Measurements from ENCODE around the gene BCAS3. TPM values are rescaled to one million over a fixed set of nuclear protein-coding genes. Genes with fewer than 3 reads are reported as not detected.

The BCAS3 gene
- total RNA-seq, 1 donor from 2014 or later = 44.8 TPM

DNA sequence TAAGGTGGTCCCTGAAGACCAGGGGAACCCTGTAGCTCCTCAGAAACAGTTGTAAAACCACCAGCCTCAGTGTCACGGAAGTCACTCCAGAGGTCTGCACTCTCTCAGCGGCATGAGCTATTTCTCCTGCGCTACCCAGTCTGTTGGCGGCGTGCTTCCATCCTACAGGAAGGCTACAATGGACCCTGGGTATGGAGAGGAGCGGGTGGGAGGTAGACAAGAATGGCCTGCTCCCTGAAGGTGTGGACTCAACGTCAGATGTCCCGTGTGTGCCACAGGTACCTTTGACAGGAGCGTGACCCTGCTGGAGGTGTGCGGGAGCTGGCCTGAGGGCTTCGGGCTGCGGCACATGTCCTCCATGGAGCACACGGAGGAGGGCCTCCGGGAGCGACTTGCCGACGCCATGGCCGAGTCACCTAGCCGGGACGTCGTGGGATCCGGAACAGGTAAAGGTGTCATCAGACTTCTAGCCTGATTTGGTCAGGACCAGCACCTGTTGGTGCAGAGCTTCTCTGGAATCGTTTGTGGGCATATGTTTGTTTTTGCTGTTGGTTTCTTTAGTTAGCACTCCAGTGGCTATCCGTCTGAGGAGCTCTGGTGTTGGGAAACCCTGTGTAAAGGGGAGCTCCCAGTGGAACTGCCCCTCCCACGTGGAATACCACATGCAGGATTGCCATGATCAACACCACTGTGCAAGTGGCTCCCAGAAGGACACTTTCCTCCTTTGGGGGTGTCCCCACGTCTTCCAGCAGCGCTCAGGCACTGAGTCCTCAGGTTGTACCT is 690.6 kb downstream of the BCAS3 start:
- Mint-ChIP-seq H3K27me3 (ENCODE audit: unreplicated experiment) (peaks cover 2% of the 10 kb centered on the region), H3K4me1 (ENCODE audit: low read depth, unreplicated experiment) (peaks cover 6% of the 10 kb centered on the region), H3K27ac (ENCODE audit: unreplicated experiment) (no peak overlapping the region), H3K4me3 (ENCODE audit: unreplicated experiment) (no peak overlapping the region), H3K9me3 (ENCODE audit: unreplicated experiment) (peaks cover 2% of the 10 kb centered on the region), H3K36me3 (ENCODE audit: unreplicated experiment) (no peaks in the 10 kb centered on the region)
- DNase-seq = no peak
- TF ChIP-seq, protein P1, sequence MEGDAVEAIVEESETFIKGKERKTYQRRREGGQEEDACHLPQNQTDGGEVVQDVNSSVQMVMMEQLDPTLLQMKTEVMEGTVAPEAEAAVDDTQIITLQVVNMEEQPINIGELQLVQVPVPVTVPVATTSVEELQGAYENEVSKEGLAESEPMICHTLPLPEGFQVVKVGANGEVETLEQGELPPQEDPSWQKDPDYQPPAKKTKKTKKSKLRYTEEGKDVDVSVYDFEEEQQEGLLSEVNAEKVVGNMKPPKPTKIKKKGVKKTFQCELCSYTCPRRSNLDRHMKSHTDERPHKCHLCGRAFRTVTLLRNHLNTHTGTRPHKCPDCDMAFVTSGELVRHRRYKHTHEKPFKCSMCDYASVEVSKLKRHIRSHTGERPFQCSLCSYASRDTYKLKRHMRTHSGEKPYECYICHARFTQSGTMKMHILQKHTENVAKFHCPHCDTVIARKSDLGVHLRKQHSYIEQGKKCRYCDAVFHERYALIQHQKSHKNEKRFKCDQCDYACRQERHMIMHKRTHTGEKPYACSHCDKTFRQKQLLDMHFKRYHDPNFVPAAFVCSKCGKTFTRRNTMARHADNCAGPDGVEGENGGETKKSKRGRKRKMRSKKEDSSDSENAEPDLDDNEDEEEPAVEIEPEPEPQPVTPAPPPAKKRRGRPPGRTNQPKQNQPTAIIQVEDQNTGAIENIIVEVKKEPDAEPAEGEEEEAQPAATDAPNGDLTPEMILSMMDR (IDR thresholded peaks at IDR 0.05; ENCODE audit: partially characterized antibody, unreplicated experiment) = no peak

DNA sequence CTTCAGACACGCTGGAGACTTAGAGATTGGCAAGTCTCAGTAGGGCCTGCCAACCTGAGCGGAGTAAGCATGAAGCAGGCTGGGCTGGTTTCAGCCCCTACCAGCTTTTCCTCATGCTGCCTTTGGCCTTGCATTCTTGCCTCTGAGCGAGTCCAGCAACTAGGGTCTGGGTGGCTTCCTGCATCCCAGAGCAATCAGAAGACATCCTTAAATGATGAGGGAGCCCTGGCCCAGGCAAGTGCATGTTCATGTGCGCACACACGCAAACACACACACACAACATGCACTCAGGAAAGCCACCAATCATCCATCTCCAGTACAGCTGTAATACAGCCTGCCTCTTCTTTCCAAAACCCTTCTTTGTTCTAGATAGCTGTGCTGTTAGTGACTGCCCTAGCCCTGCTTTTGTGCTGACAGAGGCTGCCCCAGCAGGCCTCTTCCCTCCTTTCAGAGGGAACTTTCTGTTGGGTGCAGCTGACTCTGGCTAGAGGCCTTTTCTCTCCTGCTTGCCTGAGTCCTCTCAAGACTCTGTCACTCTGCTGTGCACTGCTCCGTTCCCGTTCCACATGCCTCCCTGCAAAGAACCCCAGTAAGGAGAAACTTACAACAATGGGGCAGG is 691.3 kb downstream of the BCAS3 start:
- Mint-ChIP-seq H3K36me3 (ENCODE audit: unreplicated experiment) (no peaks in the 10 kb centered on the region), H3K27ac (ENCODE audit: unreplicated experiment) (no peak overlapping the region), H3K27me3 (ENCODE audit: unreplicated experiment) (peaks cover 2% of the 10 kb centered on the region), H3K4me1 (ENCODE audit: low read depth, unreplicated experiment) (peaks cover 6% of the 10 kb centered on the region), H3K9me3 (ENCODE audit: unreplicated experiment) (peaks cover 2% of the 10 kb centered on the region), H3K4me3 (ENCODE audit: unreplicated experiment) (no peak overlapping the region)
- no peak for DNase-seq
- TF ChIP-seq, protein P1 (IDR thresholded peaks at IDR 0.05; ENCODE audit: partially characterized antibody, unreplicated experiment) = no peak

DNA sequence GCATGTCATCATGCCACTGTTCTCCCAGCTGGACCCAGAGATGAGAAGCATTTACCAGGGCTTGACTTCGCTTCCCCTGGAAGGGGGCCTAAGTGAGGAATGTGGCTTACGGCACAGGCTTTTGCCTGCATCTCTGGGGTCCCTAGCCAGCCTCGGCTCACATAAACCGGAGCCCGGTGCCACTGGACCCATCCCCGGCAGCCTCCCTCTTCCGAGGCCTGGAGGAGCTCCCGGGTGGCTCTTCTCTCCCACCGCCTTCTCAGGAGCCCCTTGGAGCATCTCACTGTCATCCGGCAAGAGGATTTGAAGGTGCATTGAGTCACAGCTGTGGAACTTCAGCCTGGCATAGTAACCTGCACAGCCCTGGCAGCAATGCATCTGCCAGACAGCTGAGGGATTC is 692.1 kb downstream of the BCAS3 start:
- Mint-ChIP-seq H3K4me3 (ENCODE audit: unreplicated experiment) (no peak overlapping the region), H3K27ac (ENCODE audit: unreplicated experiment) (no peak overlapping the region), H3K9me3 (ENCODE audit: unreplicated experiment) (peaks cover 2% of the 10 kb centered on the region), H3K27me3 (ENCODE audit: unreplicated experiment) (peaks cover 2% of the 10 kb centered on the region), H3K4me1 (ENCODE audit: low read depth, unreplicated experiment) (peaks cover 6% of the 10 kb centered on the region), H3K36me3 (ENCODE audit: unreplicated experiment) (no peaks in the 10 kb centered on the region)
- TF ChIP-seq, protein P1 (IDR thresholded peaks at IDR 0.05; ENCODE audit: partially characterized antibody, unreplicated experiment) = no peak
- no peak for DNase-seq

DNA sequence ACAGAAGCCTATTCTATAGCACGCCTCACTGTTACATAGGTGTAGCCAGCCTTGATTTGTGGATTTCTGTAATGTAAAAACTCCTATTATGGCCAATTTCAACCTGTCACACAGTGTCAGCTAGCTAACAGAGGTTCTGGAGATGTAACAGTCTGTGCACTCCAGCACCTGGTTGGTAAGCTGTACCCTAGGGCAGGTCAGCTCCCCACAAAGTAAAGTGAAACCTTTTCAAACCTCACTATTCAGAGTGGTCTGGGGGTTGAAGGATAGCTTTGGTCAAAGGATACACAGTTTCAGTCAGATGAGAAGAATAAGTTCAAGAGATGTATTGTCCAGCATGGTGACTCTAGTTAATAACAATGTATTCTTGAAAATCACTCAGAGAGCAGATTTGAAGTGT is 693.5 kb downstream of the BCAS3 start:
- Mint-ChIP-seq H3K4me3 (ENCODE audit: unreplicated experiment) (no peak overlapping the region), H3K27ac (ENCODE audit: unreplicated experiment) (no peak overlapping the region), H3K27me3 (ENCODE audit: unreplicated experiment) (peaks cover 2% of the 10 kb centered on the region), H3K9me3 (ENCODE audit: unreplicated experiment) (peaks cover 2% of the 10 kb centered on the region), H3K4me1 (ENCODE audit: low read depth, unreplicated experiment) (peaks cover 6% of the 10 kb centered on the region), H3K36me3 (ENCODE audit: unreplicated experiment) (no peaks in the 10 kb centered on the region)
- TF ChIP-seq, protein P1 (IDR thresholded peaks at IDR 0.05; ENCODE audit: partially characterized antibody, unreplicated experiment) = no peak
- DNase-seq = no peak

DNA sequence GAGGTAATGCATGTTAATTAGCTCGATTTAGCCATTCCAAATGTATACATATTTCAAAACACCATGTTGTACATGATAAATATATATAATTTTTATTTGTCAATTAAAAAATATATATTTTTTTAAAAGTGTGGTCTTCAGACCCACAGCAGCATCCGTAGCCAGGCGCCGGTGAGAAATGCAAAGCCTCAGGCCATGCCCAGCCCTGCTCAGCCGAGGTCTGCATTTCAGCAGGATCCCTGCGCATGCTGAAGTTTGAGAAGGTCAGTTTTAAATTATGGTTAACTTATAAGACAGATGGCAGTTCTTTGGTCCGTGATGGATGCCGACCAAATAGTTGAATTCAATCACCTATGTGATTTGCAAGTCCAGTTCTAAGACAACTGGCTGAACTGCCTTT is 694.0 kb downstream of the BCAS3 start:
- Mint-ChIP-seq H3K27ac (ENCODE audit: unreplicated experiment) (no peak overlapping the region), H3K27me3 (ENCODE audit: unreplicated experiment) (peaks cover 2% of the 10 kb centered on the region), H3K4me1 (ENCODE audit: low read depth, unreplicated experiment) (peaks cover 6% of the 10 kb centered on the region), H3K9me3 (ENCODE audit: unreplicated experiment) (peaks cover 2% of the 10 kb centered on the region), H3K36me3 (ENCODE audit: unreplicated experiment) (no peaks in the 10 kb centered on the region), H3K4me3 (ENCODE audit: unreplicated experiment) (no peak overlapping the region)
- TF ChIP-seq, protein P1 (IDR thresholded peaks at IDR 0.05; ENCODE audit: partially characterized antibody, unreplicated experiment) = no peak
- DNase-seq = no peak

Measured in glutamatergic neuron (in vitro differentiated cells).